Mucosa of rectum (tissue), 2 donors: ENCODE data around the gene PNRC2.

Experiments
- H3K27ac ChIP-seq, 2 donors: one replicate each; pipeline ENCODE4 v1.7.0; 2013; ENCODE audit warnings: inconsistent platforms in 2 of 2, low read depth in 2 of 2, low read length in 2 of 2
- H3K27me3 ChIP-seq, 2 donors: one replicate each; pipeline ENCODE4 v1.7.0; 2013; ENCODE audit warnings: low read length in 2 of 2; ENCODE audit not compliant: control insufficient read depth in 2 of 2, insufficient read depth in 2 of 2
- H3K36me3 ChIP-seq, 2 donors: one replicate each; pipeline ENCODE4 v1.7.0; 2013; ENCODE audit warnings: low read length in 2 of 2; ENCODE audit not compliant: control insufficient read depth in 2 of 2, insufficient read depth in 2 of 2
- H3K4me1 ChIP-seq, 2 donors: one replicate each; pipeline ENCODE4 v1.7.0; 2013; ENCODE audit warnings: low read length in 2 of 2, mild to moderate bottlenecking in 1 of 2; ENCODE audit not compliant: control insufficient read depth in 2 of 2, insufficient read depth in 2 of 2
- H3K4me3 ChIP-seq, 2 donors: one replicate each; pipeline ENCODE4 v1.7.0; 2013; ENCODE audit warnings: low read length in 2 of 2
- H3K9ac ChIP-seq, 2 donors: one replicate each; pipeline ENCODE4 v1.7.0; 2013; ENCODE audit warnings: low read length in 2 of 2, low read depth in 1 of 2, mild to moderate bottlenecking in 1 of 2
- H3K9me3 ChIP-seq, 2 donors: one replicate each; pipeline ENCODE4 v1.7.0; 2013; ENCODE audit warnings: low read length in 2 of 2; ENCODE audit not compliant: control insufficient read depth in 2 of 2
- donor health status: healthy.
- donor health status: Normal muscosa, but diverticular disease.

The PNRC2 gene, protein sequence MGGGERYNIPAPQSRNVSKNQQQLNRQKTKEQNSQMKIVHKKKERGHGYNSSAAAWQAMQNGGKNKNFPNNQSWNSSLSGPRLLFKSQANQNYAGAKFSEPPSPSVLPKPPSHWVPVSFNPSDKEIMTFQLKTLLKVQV

GRCh38 chr1:23959461-23960290, at the start of gene PNRC2:
PNRC2 (plus strand) TSS chr1:23959828; CDS start chr1:23961458, 1,630 bp downstream.
- Histone ChIP-seq H3K9me3 (no peaks in the 10 kb centered on the region), H3K9ac (peak within 1 kb of the TSS; percentile 98 to 99), H3K4me3 (peak within 1 kb of the TSS; percentile 75 to 97), H3K27ac (peak within 1 kb of the TSS; percentile 99), H3K27me3 (no peaks in the 10 kb centered on the region), H3K4me1 (peaks cover 15 to 25% of the 10 kb centered on the region in 2 donors), H3K36me3 (peaks cover 9 to 13% of the 10 kb centered on the region in 2 donors)

- H3K36me3 ChIP-seq, result no peaks in the 10 kb centered on the region
- peaks cover 0 to 4% of the 10 kb centered on the region in 2 donors for H3K27me3 ChIP-seq
- no peaks in the 10 kb centered on the region for H3K9me3 ChIP-seq
- H3K4me3 ChIP-seq, result no peak overlapping the region
- H3K4me1 ChIP-seq, result peaks cover 2 to 6% of the 10 kb centered on the region in 2 donors
- H3K9ac ChIP-seq, result no peak overlapping the region
- no peak overlapping the region for H3K27ac ChIP-seq
Measured at GRCh38 chr1:23910144-23910543, 49.5 kb upstream of the PNRC2 start.

- peaks cover 0 to 3% of the 10 kb centered on the region in 2 donors for H3K27me3 ChIP-seq
- H3K36me3 ChIP-seq, result no peaks in the 10 kb centered on the region
Measured at GRCh38 chr1:23910553-23911246, 48.9 kb upstream of the PNRC2 start.

GRCh38 chr1:23911921-23912320, 47.7 kb upstream of the PNRC2 start:
- Histone ChIP-seq H3K27me3 (no peaks in the 10 kb centered on the region), H3K4me3 (peak overlapping the region in 1 of 2 donors; percentile 38), H3K9me3 (no peaks in the 10 kb centered on the region), H3K4me1 (peaks cover 8 to 10% of the 10 kb centered on the region in 2 donors), H3K36me3 (no peaks in the 10 kb centered on the region), H3K27ac (peak overlapping the region in 1 of 2 donors; percentile 48), H3K9ac (no peak overlapping the region)

More at GRCh38 chr1:23910553-23911246, 48.9 kb upstream of the PNRC2 start:
- H3K4me3 ChIP-seq, result no peak overlapping the region
- H3K4me1 ChIP-seq, result peaks cover 2 to 6% of the 10 kb centered on the region in 2 donors
- H3K9me3 ChIP-seq, result no peaks in the 10 kb centered on the region
- H3K9ac ChIP-seq, result no peak overlapping the region
- peak overlapping the region in 1 of 2 donors; percentile 24 for H3K27ac ChIP-seq

DNA sequence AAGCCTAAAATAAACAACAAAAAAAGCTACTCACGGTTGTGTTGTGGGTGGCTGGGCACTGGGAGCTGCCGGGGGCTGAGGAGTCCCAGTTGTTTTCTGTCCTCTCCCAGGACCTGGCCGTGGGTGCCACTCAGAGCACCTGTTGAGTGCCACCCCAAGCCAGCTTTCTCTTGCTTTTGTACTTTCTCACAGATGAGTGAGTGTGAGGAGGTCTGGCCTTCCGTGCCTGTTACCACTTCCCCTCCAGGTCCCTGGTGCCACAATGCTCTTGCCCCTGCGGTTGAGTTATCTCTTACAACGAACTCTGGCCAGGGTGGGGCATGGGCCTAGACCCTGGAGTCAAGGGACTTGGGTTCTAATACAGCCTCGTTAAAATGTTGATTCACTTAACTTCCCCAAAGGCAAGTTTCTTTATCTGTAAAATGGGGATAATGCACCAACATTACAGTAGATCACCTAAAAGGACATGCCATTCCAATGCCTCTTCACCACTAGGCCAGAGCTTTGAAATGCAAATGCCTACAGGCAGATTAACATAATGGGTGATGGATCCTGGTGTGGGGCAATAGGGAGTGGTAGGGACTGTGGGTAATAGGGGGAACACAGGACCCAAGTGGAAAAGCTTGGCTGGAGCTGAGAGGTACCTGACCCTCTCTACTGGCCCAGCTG, 46.3 kb upstream of the PNRC2 start, which contains the start of gene CNR2:
Gene CNR2 (minus strand): TSS at position 151 of the 669 bp plus-strand sequence. CDS start 37,745 bp downstream, outside the sequence.
- Histone ChIP-seq H3K4me1 (peaks cover 10 to 12% of the 10 kb centered on the region in 2 donors), H3K4me3 (peak within 1 kb of the TSS in 1 of 2 donors; percentile 38), H3K36me3 (no peaks in the 10 kb centered on the region), H3K9ac (no peak within 1 kb of the TSS), H3K9me3 (no peaks in the 10 kb centered on the region), H3K27me3 (no peaks in the 10 kb centered on the region), H3K27ac (peak within 1 kb of the TSS in 1 of 2 donors; percentile 48)

DNA sequence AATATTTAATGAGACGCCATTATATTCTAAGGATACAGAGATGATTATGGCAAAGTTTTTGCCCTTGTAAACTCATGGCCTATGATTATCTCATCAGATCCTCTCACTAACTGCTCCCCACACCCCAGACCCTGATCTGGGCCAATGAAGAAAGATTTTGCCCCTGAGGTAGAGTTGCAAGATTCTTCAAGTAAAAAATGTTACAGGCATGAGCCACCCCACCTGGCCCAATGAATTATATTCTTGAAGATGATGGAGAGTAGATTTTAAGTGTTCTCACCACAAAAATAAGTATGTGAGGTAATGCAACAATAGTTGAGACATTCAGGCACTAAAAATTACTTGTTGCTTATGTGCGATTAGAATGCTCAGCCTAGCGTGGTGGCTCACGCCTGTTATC, 44.7 kb upstream of the PNRC2 start:
- Histone ChIP-seq H3K27me3 (no peaks in the 10 kb centered on the region), H3K36me3 (no peaks in the 10 kb centered on the region), H3K9ac (no peak overlapping the region), H3K4me1 (peaks cover 8 to 14% of the 10 kb centered on the region in 2 donors), H3K9me3 (no peaks in the 10 kb centered on the region), H3K4me3 (no peak overlapping the region), H3K27ac (no peak overlapping the region)

- no peaks in the 10 kb centered on the region for H3K27me3 ChIP-seq
- H3K4me1 ChIP-seq, result peaks cover 9 to 18% of the 10 kb centered on the region in 2 donors
Measured at GRCh38 chr1:23915466-23915865, 44.2 kb upstream of the PNRC2 start.

DNA sequence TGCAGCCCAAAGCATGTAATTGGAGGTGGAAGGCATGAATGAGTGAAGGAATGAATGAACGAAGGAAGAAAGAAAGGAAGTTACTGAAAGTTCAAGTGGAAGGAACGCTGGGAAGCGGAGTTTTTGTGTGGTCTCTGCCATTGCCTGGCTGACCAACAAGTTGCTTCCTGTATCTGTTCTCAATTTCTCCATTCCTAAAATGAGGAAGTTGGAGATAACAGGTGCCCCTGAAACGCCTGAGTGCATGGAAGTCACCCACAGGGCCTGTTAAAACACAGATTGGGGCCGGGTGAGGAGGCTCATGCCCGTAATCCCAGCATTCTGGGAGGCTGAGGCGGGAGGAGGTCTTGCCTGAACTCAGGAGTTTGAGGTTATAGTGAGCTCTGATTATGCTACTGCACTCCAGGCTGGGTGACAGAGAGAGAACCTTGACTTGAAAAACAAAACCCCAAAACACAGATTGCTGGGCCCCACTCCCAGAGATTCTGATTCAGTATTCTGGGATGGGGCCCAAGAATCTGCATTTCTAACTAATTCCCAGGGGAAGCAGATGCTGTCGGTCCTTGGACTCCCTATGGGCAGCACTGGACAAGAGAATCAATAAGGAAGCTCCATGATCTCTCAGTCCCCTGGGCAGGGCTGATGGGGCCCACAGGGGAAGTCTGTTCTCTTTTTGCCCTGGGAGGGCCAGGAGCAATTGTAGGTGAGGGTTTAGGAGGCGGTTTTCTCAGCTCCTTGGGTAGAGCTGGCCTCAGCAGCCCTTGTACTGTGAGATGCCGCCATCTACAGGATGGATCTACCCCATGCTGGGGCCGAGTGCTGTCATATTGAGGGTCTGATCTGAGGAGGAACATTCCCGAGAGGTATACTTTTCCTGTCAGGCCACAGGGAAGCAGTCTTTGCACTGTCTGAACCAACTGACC, 43.2 kb upstream of the PNRC2 start:
- Histone ChIP-seq H3K4me1 (peaks cover 11 to 25% of the 10 kb centered on the region in 2 donors), H3K9ac (peak overlapping the region in 1 of 2 donors; percentile 53), H3K36me3 (no peaks in the 10 kb centered on the region), H3K27me3 (no peaks in the 10 kb centered on the region), H3K4me3 (no peak overlapping the region), H3K9me3 (no peaks in the 10 kb centered on the region), H3K27ac (peak overlapping the region; percentile 39 to 43)

More at GRCh38 chr1:23915466-23915865, 44.2 kb upstream of the PNRC2 start:
- no peaks in the 10 kb centered on the region for H3K36me3 ChIP-seq
- H3K9ac ChIP-seq, result no peak overlapping the region
- no peaks in the 10 kb centered on the region for H3K9me3 ChIP-seq
- no peak overlapping the region for H3K4me3 ChIP-seq
- no peak overlapping the region for H3K27ac ChIP-seq
